Measurements from ENCODE around the gene HSBP1. TPM values are rescaled to one million over a fixed set of nuclear protein-coding genes. Genes with fewer than 3 reads are reported as not detected.

HSBP1 gene
- total RNA-seq, 1 experiment from 2014 or later = 230 TPM

- H3K23ac ChIP-seq (ENCODE audit: insufficient read length, low read depth, low read length) = no peak overlapping the region
- no peak overlapping the region for H3K56ac ChIP-seq (ENCODE audit: insufficient read length, low read depth, low read length)
- no peaks in the 10 kb centered on the region for H3K79me2 ChIP-seq (ENCODE audit: insufficient read depth, low read length)
- H4K20me1 ChIP-seq (ENCODE audit: control insufficient read depth, insufficient read depth, insufficient read length) = no peaks in the 10 kb centered on the region
- no peak overlapping the region for H2BK5ac ChIP-seq (ENCODE audit: insufficient read length, low read length)
- Mint-ChIP-seq H3K4me1 (peaks cover 24 to 25% of the 10 kb centered on the region in 2 experiments), H3K4me3 (no peak overlapping the region), H3K27ac (no peak overlapping the region; a peak in 1 of 7 replicates), H3K9me3 (peaks cover 0 to 5% of the 10 kb centered on the region in 2 experiments; a peak in 1 of 5 replicates), H3K36me3 (ENCODE audit: insufficient read depth in 1 of 3, low read depth in 3 of 3) (peaks cover 0 to 6% (median 0%) of the 10 kb centered on the region in 3 experiments; a peak in 2 of 7 replicates), H3K27me3 (ENCODE audit: low read depth) (peaks cover 1% of the 10 kb centered on the region; the same call in 1 of the 2 replicates)
- H2BK20ac ChIP-seq (ENCODE audit: low read depth, low read length, poor library complexity, severe bottlenecking) = no peak overlapping the region
- no peaks in the 10 kb centered on the region for H3K9me3 ChIP-seq (ENCODE audit: control insufficient read depth, low read depth, low read length)
- no peak overlapping the region for H3K18ac ChIP-seq (ENCODE audit: insufficient read length, low read depth, low read length)
- H3K79me1 ChIP-seq (ENCODE audit: insufficient read depth, low read depth, low read length, poor library complexity, severe bottlenecking) = no peaks in the 10 kb centered on the region
- no peak overlapping the region for H2BK12ac ChIP-seq (ENCODE audit: insufficient read length, low read depth, low read length)
- no peak overlapping the region for H4K91ac ChIP-seq (ENCODE audit: insufficient read length, low read depth, low read length)
- H3K4me2 ChIP-seq (ENCODE audit: insufficient read depth, insufficient read length, low read length) = no peak overlapping the region
- H3K9ac ChIP-seq (ENCODE audit: extremely low read depth, insufficient read length, low read length) = no peak overlapping the region
- H2BK15ac ChIP-seq (ENCODE audit: low read depth, low read length) = no peak overlapping the region
- no peak overlapping the region for H3K14ac ChIP-seq (ENCODE audit: insufficient read depth, low read length)
- H3K23me2 ChIP-seq (ENCODE audit: insufficient read length, low read depth, low read length, poor library complexity, severe bottlenecking) = no peaks in the 10 kb centered on the region
- H2BK120ac ChIP-seq (ENCODE audit: low read depth, low read length, poor library complexity, severe bottlenecking) = no peak overlapping the region
- H3K27me3 ChIP-seq (ENCODE audit: insufficient read depth, low read length) = no peaks in the 10 kb centered on the region
- no peak overlapping the region for H2AK5ac ChIP-seq (ENCODE audit: insufficient read length, low read length)
- H3K4ac ChIP-seq (ENCODE audit: low read depth, low read length) = no peak overlapping the region
- no peak overlapping the region for H3T11ph ChIP-seq (ENCODE audit: low read length)
- H4K8ac ChIP-seq (replicated peaks; ENCODE audit: insufficient read length, low read depth, low read length) = no peak overlapping the region
- no peak overlapping the region for H4K5ac ChIP-seq (ENCODE audit: insufficient read length, low read depth, low read length)
- H3K27ac ChIP-seq (ENCODE audit: insufficient read length, low read depth, low read length) = no peak overlapping the region
- H3K4me1 ChIP-seq (ENCODE audit: insufficient read depth, low read length) = no peaks in the 10 kb centered on the region; the same call in 1 of the 2 replicates
- no peak for TF ChIP-seq CTCF (conservative IDR thresholded peaks at IDR 0.05)
- WGBS (ENCODE audit: extremely low coverage, insufficient read length, low lambda C conversion rate) = no CpG with 5 or more reads among the region's 7 CpGs
- DNase-seq = no peak
- no peak overlapping the region for H2AFZ ChIP-seq (ENCODE audit: low read length)
These were observed 54.9 kb downstream of the HSBP1 start for GRCh38 chr16:83862661-83863060.
